IMR-90 (cell line): ENCODE data around the gene TNPO1. TPM values are rescaled to one million over a fixed set of nuclear protein-coding genes. Genes with fewer than 3 reads are reported as not detected.

Source experiments
- ATAC-seq: fragments of 200-7000 bp; cut with Tn5 transposase; 2 replicates; pipeline ENCODE4 v1.9.1; 2020; ENCODE audit warnings: low read depth, mild to moderate bottlenecking, moderate library complexity
- BruUV-seq: library from RNA; stranded (reverse); fragments of 400-500 nt; replicated peaks from 2 replicates; lab custom pipeline; 2021; lab: Mats Ljungman, UMichigan
- CTCF ChIA-PET: fragments of 300-600 bp; formaldehyde crosslinking; extraction: SDS; loops from one replicate; lab custom pipeline; 2021; ENCODE audit warnings: antibody characterized with exemption; lab: Yijun Ruan, JAX
- POLR2A ChIA-PET: fragments of 300-600 bp; sonication (Branson Sonifier 250); formaldehyde crosslinking; loops from one replicate; lab custom pipeline; 2022; ENCODE audit warnings: antibody characterized with exemption; ENCODE audit not compliant: unreplicated experiment; lab: Charles Lee
- DNase-seq: peaks from one replicate; pipeline ENCODE4 v3.0.0; 2013
- H2AFZ ChIP-seq: replicated peaks from 2 replicates; pipeline ENCODE3; 2013; ENCODE audit warnings: low read length, mild to moderate bottlenecking; ENCODE audit not compliant: poor library complexity
- H2AK5ac ChIP-seq: 2 replicates; pipeline ENCODE4 v1.6.1; 2013; ENCODE audit warnings: low read depth, low read length, inconsistent platforms
- H2AK9ac ChIP-seq: replicated peaks from 2 replicates; pipeline ENCODE3; 2013; ENCODE audit warnings: mild to moderate bottlenecking, low read depth, low read length, moderate library complexity; ENCODE audit not compliant: poor library complexity
- H2BK120ac ChIP-seq: 2 replicates; pipeline ENCODE4 v1.6.1; 2013; ENCODE audit warnings: low read depth, low read length, inconsistent platforms
- H2BK15ac ChIP-seq: 3 replicates; pipeline ENCODE4 v1.6.1; 2013; ENCODE audit warnings: low read depth, low read length, inconsistent platforms
- H2BK20ac ChIP-seq: 2 replicates; pipeline ENCODE4 v1.6.1; 2013; ENCODE audit warnings: low read depth, mild to moderate bottlenecking, inconsistent platforms, low read length, moderate library complexity
- H2BK5ac ChIP-seq: 2 replicates; pipeline ENCODE4 v1.6.1; 2013; ENCODE audit warnings: mild to moderate bottlenecking, low read depth, low read length, inconsistent platforms; ENCODE audit not compliant: poor library complexity, severe bottlenecking
- H3K14ac ChIP-seq: replicated peaks from 2 replicates; pipeline ENCODE4 v1.6.1; 2013; ENCODE audit warnings: low read depth, low read length, inconsistent platforms
- H3K18ac ChIP-seq: 2 replicates; pipeline ENCODE4 v1.6.1; 2013; ENCODE audit warnings: low read depth, low read length, control low read depth
- H3K23ac ChIP-seq: 2 replicates; pipeline ENCODE4 v1.6.1; 2013; ENCODE audit warnings: low read depth, low read length, inconsistent platforms
- H3K27ac ChIP-seq: 2 replicates; pipeline ENCODE4 v1.5.1; 2013; ENCODE audit warnings: mild to moderate bottlenecking, control low read depth, low read length; ENCODE audit not compliant: insufficient read depth
- H3K27me3 ChIP-seq: 2 replicates; pipeline ENCODE4 v1.6.1; 2013; ENCODE audit warnings: low read length; ENCODE audit not compliant: control insufficient read depth, insufficient read depth
- H3K36me3 ChIP-seq: 2 replicates; pipeline ENCODE4 v1.6.1; 2013; ENCODE audit warnings: low read length, mixed read lengths; ENCODE audit not compliant: control insufficient read depth, insufficient read depth
- H3K4ac ChIP-seq: 2 replicates; pipeline ENCODE4 v1.6.1; 2013; ENCODE audit warnings: low read depth, low read length, inconsistent platforms
- H3K4me1 ChIP-seq: 2 replicates; pipeline ENCODE4 v1.6.1; 2013; ENCODE audit warnings: low read length, mixed read lengths; ENCODE audit not compliant: control insufficient read depth, insufficient read depth
- H3K4me2 ChIP-seq: 2 replicates; pipeline ENCODE4 v1.6.1; 2013; ENCODE audit warnings: low read depth, mild to moderate bottlenecking, control low read depth, low read length, moderate library complexity
- H3K4me3 ChIP-seq: 2 replicates; pipeline ENCODE4 v1.5.1; 2013; ENCODE audit warnings: low read depth, mild to moderate bottlenecking, control low read depth, low read length, moderate library complexity; ENCODE audit not compliant: insufficient read depth
- H3K56ac ChIP-seq: 2 replicates; pipeline ENCODE4 v1.6.1; 2013; ENCODE audit warnings: low read length, inconsistent platforms; ENCODE audit not compliant: insufficient read depth; ENCODE audit errors: extremely low read depth
- H3K79me1 ChIP-seq, 2 experiments: 2 replicates each; pipeline ENCODE4 v1.6.1; 2013; ENCODE audit warnings: low read length in 2 of 2, inconsistent platforms in 1 of 2, low read depth in 1 of 2
- H3K9ac ChIP-seq: 2 replicates; pipeline ENCODE4 v1.6.1; 2013; ENCODE audit warnings: low read depth, low read length, control low read depth
- H3K9me1 ChIP-seq: 2 replicates; pipeline ENCODE4 v1.6.1; 2013; ENCODE audit warnings: low read length, inconsistent platforms; ENCODE audit not compliant: insufficient read depth
- H3K9me3 ChIP-seq: 2 replicates; pipeline ENCODE4 v1.6.1; 2013; ENCODE audit warnings: low read length; ENCODE audit not compliant: control insufficient read depth, insufficient read depth
- H4K20me1 ChIP-seq: 2 replicates; pipeline ENCODE4 v1.6.1; 2013; ENCODE audit warnings: low read length, inconsistent platforms; ENCODE audit not compliant: insufficient read depth
- H4K5ac ChIP-seq: 2 replicates; pipeline ENCODE4 v1.6.1; 2013; ENCODE audit warnings: mild to moderate bottlenecking, low read depth, low read length, control low read depth
- H4K8ac ChIP-seq, 2 experiments: 2 replicates each; pipeline ENCODE4 v1.6.1; 2013; ENCODE audit warnings: low read depth in 2 of 2, low read length in 2 of 2, control low read depth in 1 of 2, inconsistent platforms in 1 of 2
- H4K91ac ChIP-seq: 2 replicates; pipeline ENCODE4 v1.6.1; 2013; ENCODE audit warnings: low read depth, low read length, inconsistent platforms; ENCODE audit not compliant: insufficient read depth
- CEBPB ChIP-seq: IDR thresholded peaks from 2 replicates; pipeline ENCODE4 v1.6.1; 2012; ENCODE audit warnings: low read depth, low read length, improper control_type of control experiment
- POLR2A ChIP-seq: IDR thresholded peaks from 2 replicates; pipeline ENCODE4 v1.6.1; 2012; ENCODE audit warnings: mild to moderate bottlenecking, low read depth, low read length
- WGBS, 2 experiments: methylation state at CpG; one replicate each; pipeline versions ENCODE4 v1.1.5 to v1.1.7; 2013; ENCODE audit warnings: missing lambda C conversion rate in 2 of 2; ENCODE audit not compliant: insufficient read length in 1 of 2; ENCODE audit errors: extremely low coverage in 2 of 2; 5-methylcytosine and 5-hydroxymethylcytosine counted together
- dilution Hi-C: fragments of 300-500 bp; cut with HindIII; formaldehyde crosslinking; loops from one replicate; pipeline ENCODE4 v1.14.3; 2018; ENCODE audit warnings: low sequenced_read_pairs; ENCODE audit not compliant: unreplicated experiment
- in situ Hi-C: fragments of 300-500 bp; cut with MboI; formaldehyde crosslinking; loops from 3 replicates; pipeline ENCODE4 v1.14.3; 2019; ENCODE audit warnings: low sequenced_read_pairs, inconsistent platforms, mixed read lengths
- intact Hi-C: fragments of 100-400 bp; cut with micrococcal nuclease; formaldehyde crosslinking; loops from 2 replicates; pipeline ENCODE4 v1.10.0; 2022
- polyA plus RNA-seq, 3 experiments: library from polyadenylated mRNA; depleted of rRNA; stranded (reverse); fragments of >200 nt; gene quantifications; 2 replicates each; pipeline ENCODE4 v1.2.3, GENCODE V29; 2012; ENCODE audit warnings: low replicate concordance in 1 of 3
- total RNA-seq: library from RNA; depleted of rRNA; stranded (reverse); fragments of >200 nt; gene quantifications from 2 replicates; pipeline ENCODE4 v1.2.3, GENCODE V29; 2012

Gene TNPO1
- total and polyA plus RNA-seq, 2 of the 4 experiments (the other 2 are of a cell fraction): 45.5 to 400 TPM

DNA sequence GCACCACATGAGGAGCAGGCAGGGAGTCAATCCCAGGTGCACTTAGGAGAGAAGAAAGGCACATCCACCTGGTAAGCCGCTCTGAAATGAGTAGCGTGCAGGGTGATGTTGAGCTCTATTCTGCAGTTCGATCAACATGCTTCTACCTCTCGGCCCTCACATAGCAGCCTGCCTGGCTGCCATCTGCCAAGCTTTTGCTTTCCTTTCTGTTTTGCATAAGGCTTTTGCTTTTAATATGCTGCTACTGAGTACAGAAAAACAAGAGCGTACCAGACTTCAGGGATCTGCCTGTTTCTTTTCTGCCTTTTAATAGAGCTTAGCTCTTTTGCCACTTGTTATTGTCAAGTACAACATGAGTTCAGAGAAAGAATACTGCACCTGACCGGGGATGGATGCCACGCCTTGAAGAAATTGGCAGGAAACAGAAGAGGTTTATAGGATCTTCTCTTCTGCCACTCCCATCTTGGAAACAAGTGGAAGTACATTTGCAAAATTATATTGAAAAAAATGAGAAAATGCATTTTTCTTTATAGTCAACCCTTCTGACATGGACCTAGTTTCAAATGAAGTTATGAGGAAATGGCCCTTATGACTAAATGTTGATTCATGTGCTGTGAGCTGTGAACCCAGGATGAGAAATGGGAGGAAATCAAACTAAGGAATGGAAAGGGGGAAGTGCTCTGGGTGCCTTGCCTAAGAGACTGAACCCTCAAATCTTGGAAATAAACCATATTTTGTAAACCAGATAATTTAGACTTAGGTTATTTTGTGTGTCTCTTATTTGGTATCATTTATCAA, 135.4 kb downstream of the TNPO1 start:
- H4K20me1 ChIP-seq: no peaks in the 10 kb centered on the region
- no peak overlapping the region for H3K23ac ChIP-seq
- peak overlapping the region; percentile 36 for H2AFZ ChIP-seq
- H2BK20ac ChIP-seq: peak overlapping the region; percentile 34; the same call in 1 of the 2 replicates
- no peak overlapping the region for H3K4me3 ChIP-seq
- 0 out of 2 replicates have a peak overlapping the region, but pooled peaks have one; percentile 19 for H4K91ac ChIP-seq
- DNase-seq (peak; percentile 78), ATAC-seq (no peak)
- TF ChIP-seq POLR2A (no peak), CEBPB (peak; percentile 74; the same call in 1 of the 2 replicates)
- peaks cover 12% of the 10 kb centered on the region for H3K4me1 ChIP-seq
- H3K27ac ChIP-seq: no peak overlapping the region
- H2AK9ac ChIP-seq: no peak overlapping the region
- H4K8ac ChIP-seq: peak overlapping the region in 1 of 2 experiments; percentile 43; a peak in 2 of 4 replicates
- WGBS, 2 experiments: 93% methylated on average over 4 of the region's 7 CpGs; no CpG with 5 or more reads in 1 of the 2 experiments
- H3K9me1 ChIP-seq: peaks cover 8% of the 10 kb centered on the region
- H3K79me1 ChIP-seq: peaks cover 3 to 6% of the 10 kb centered on the region in 2 experiments; a peak in 2 of 4 replicates
- no peak overlapping the region for H4K5ac ChIP-seq
- H3K56ac ChIP-seq: no peak overlapping the region
- no peak overlapping the region for H3K14ac ChIP-seq
- H3K9me3 ChIP-seq: no peaks in the 10 kb centered on the region
- H2AK5ac ChIP-seq: no peak overlapping the region
- no peaks in the 10 kb centered on the region for H3K36me3 ChIP-seq
- peak overlapping the region; percentile 6; the same call in 1 of the 2 replicates for H3K4ac ChIP-seq
- ChIA-PET CTCF (no interaction called here), POLR2A (no interaction called here)
- H3K9ac ChIP-seq: no peak overlapping the region
- intact Hi-C loops (no loop called here), dilution Hi-C loops (no loop called here), in situ Hi-C loops (no loop called here)
- peak overlapping the region; percentile 10; the same call in 1 of the 2 replicates for H3K18ac ChIP-seq
- H3K4me2 ChIP-seq: peak overlapping the region; percentile 36; the same call in 1 of the 2 replicates
- no peaks in the 10 kb centered on the region for H3K27me3 ChIP-seq
- H2BK120ac ChIP-seq: peak overlapping the region; percentile 45
- no TSS peak for BruUV-seq
- H2BK15ac ChIP-seq: no peak overlapping the region; the same call in 2 of the 3 replicates
- H2BK5ac ChIP-seq: peak overlapping the region; percentile 25
